Mammary epithelial cell (primary cell): ENCODE measurements around the gene SLC6A11.

ENCODE experiments used
- EZH2 ChIP-seq: IDR thresholded peaks from 2 replicates; pipeline ENCODE4 v1.6.1; 2012; ENCODE audit warnings: low read length, inconsistent platforms, borderline replicate concordance
- TF ChIP-seq, protein P1 (sequence below), 2 donors: IDR thresholded peaks in 1 of 2; conservative IDR thresholded peaks in 1 of 2; 2 replicates each; pipeline ENCODE4 v1.5.1; 2011 to 2012; ENCODE audit warnings: inconsistent platforms in 2 of 2, low read length in 2 of 2, mild to moderate bottlenecking in 2 of 2, control low read depth in 1 of 2, low read depth in 1 of 2; ENCODE audit not compliant: insufficient read depth in 1 of 2; ENCODE audit errors: extremely low read depth in 1 of 2

- TF ChIP-seq, protein P1, sequence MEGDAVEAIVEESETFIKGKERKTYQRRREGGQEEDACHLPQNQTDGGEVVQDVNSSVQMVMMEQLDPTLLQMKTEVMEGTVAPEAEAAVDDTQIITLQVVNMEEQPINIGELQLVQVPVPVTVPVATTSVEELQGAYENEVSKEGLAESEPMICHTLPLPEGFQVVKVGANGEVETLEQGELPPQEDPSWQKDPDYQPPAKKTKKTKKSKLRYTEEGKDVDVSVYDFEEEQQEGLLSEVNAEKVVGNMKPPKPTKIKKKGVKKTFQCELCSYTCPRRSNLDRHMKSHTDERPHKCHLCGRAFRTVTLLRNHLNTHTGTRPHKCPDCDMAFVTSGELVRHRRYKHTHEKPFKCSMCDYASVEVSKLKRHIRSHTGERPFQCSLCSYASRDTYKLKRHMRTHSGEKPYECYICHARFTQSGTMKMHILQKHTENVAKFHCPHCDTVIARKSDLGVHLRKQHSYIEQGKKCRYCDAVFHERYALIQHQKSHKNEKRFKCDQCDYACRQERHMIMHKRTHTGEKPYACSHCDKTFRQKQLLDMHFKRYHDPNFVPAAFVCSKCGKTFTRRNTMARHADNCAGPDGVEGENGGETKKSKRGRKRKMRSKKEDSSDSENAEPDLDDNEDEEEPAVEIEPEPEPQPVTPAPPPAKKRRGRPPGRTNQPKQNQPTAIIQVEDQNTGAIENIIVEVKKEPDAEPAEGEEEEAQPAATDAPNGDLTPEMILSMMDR (conservative IDR thresholded peaks at IDR 0.05 in 1 of 2, IDR thresholded peaks at IDR 0.05 in 1 of 2; ENCODE audit: extremely low read depth in 1 of 2, insufficient read depth in 1 of 2, low read depth in 1 of 2, low read length in 2 of 2) = no peak
- no peak for TF ChIP-seq EZH2
These were observed 140.5 kb downstream of the SLC6A11 start for GRCh38 chr3:10956531-10956930.
